Keratinocyte (primary cell): Measurements from ENCODE around the gene BRSK2.

Experiments used
- EZH2 ChIP-seq: IDR thresholded peaks from one replicate; pipeline ENCODE4 v1.6.1; 2012; ENCODE audit warnings: inconsistent platforms, mild to moderate bottlenecking, low read length, moderate library complexity
- TF ChIP-seq, protein P1 (sequence below), 3 experiments: IDR thresholded peaks in 1 of 3; conservative IDR thresholded peaks in 1 of 3; optimal IDR thresholded peaks in 1 of 3; 2 replicates in 2 of 3; 3 replicates in 1 of 3; pipeline versions ENCODE3 to v1.5.1; 2011; ENCODE audit warnings: low read length in 3 of 3, mild to moderate bottlenecking in 3 of 3, moderate library complexity in 2 of 3, control low read depth in 1 of 3, inconsistent platforms in 1 of 3; ENCODE audit not compliant: insufficient read depth in 2 of 3; ENCODE audit errors: extremely low read depth in 1 of 3

DNA sequence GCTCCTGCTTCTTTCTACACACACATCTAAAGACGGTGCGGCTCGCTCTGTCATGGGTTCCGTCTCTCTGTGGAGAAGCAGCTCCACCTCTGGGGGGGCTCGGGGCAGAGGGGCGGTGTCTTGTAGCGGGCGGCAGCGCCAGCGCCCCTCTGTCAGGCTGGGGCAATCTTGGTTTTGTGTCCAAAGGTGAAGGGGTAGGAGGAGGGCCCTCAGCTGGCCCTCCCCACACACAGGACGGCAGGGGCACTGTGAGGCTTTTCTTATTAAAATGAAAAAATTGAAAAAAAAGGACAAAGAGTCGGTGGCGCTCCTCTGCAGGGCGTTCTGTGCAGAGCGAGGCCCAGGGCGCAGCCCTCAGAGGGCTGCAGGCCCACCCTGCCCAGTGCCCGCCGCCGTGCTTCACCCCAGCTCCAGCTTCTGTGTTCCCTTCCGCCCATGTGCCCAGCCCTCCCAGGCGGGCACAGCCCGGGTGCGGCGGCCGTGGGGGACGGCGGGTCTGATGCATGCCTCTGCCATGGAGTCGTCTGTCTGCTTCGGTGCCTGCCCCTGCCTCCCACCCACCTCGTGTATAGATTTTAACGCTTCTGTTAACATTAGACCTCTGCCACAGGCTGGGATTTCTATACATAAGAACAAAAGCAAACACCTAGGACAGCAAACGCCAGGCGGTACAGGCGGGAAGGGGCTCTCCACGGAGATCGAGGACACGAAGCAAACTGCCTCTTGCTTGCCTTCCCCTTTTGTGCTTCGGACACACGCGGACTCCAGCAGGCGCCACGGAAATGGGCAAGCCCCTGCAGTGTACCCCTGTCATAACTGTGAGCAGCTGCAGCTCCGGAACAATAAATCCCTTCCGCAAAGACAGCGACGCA lies 72.3 kb downstream of the BRSK2 start:
- TF ChIP-seq, protein P1, sequence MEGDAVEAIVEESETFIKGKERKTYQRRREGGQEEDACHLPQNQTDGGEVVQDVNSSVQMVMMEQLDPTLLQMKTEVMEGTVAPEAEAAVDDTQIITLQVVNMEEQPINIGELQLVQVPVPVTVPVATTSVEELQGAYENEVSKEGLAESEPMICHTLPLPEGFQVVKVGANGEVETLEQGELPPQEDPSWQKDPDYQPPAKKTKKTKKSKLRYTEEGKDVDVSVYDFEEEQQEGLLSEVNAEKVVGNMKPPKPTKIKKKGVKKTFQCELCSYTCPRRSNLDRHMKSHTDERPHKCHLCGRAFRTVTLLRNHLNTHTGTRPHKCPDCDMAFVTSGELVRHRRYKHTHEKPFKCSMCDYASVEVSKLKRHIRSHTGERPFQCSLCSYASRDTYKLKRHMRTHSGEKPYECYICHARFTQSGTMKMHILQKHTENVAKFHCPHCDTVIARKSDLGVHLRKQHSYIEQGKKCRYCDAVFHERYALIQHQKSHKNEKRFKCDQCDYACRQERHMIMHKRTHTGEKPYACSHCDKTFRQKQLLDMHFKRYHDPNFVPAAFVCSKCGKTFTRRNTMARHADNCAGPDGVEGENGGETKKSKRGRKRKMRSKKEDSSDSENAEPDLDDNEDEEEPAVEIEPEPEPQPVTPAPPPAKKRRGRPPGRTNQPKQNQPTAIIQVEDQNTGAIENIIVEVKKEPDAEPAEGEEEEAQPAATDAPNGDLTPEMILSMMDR (optimal IDR thresholded peaks at IDR 0.05 in 1 of 3, IDR thresholded peaks at IDR 0.05 in 1 of 3, conservative IDR thresholded peaks at IDR 0.05 in 1 of 3; ENCODE audit: extremely low read depth in 1 of 3, insufficient read depth in 2 of 3, low read length in 3 of 3), result no peak
- TF ChIP-seq EZH2, result no peak
